H9 (cell line): ENCODE results near the gene SLC2A10. TPM values are rescaled to one million over a fixed set of nuclear protein-coding genes. Genes with fewer than 3 reads are reported as not detected.

Experiments
- DNase-seq: peaks from one replicate; pipeline ENCODE4 v3.0.0-alpha.2; 2017
- H2AFZ ChIP-seq: one replicate; pipeline ENCODE4 v1.6.1; 2013; ENCODE audit warnings: mild to moderate bottlenecking, low read length, control low read depth, moderate library complexity
- H2AK5ac ChIP-seq: 2 replicates; pipeline ENCODE4 v1.6.1; 2013; ENCODE audit warnings: low read length, control low read depth, mixed read lengths; ENCODE audit not compliant: insufficient read length
- H2BK120ac ChIP-seq: one replicate; pipeline ENCODE4 v1.6.1; 2013; ENCODE audit warnings: low read depth, mild to moderate bottlenecking, low read length, control low read depth, inconsistent platforms; ENCODE audit not compliant: poor library complexity, severe bottlenecking
- H2BK12ac ChIP-seq: 2 replicates; pipeline ENCODE4 v1.6.1; 2013; ENCODE audit warnings: low read length, control low read depth, mixed read lengths, low read depth; ENCODE audit not compliant: insufficient read length
- H2BK15ac ChIP-seq: 2 replicates; pipeline ENCODE4 v1.6.1; 2013; ENCODE audit warnings: low read depth, low read length, control low read depth
- H2BK20ac ChIP-seq: one replicate; pipeline ENCODE4 v1.6.1; 2013; ENCODE audit warnings: low read depth, mild to moderate bottlenecking, low read length, control low read depth, inconsistent platforms; ENCODE audit not compliant: poor library complexity, severe bottlenecking
- H2BK5ac ChIP-seq: 2 replicates; pipeline ENCODE4 v1.6.1; 2013; ENCODE audit warnings: low read length, control low read depth, mixed read lengths; ENCODE audit not compliant: insufficient read length
- H3K14ac ChIP-seq: 2 replicates; pipeline ENCODE4 v1.6.1; 2013; ENCODE audit warnings: low read length, control low read depth; ENCODE audit not compliant: insufficient read depth
- H3K18ac ChIP-seq: 2 replicates; pipeline ENCODE4 v1.6.1; 2013; ENCODE audit warnings: low read depth, mild to moderate bottlenecking, mixed read lengths, low read length, control low read depth; ENCODE audit not compliant: insufficient read length
- H3K23ac ChIP-seq: 2 replicates; pipeline ENCODE4 v1.6.1; 2013; ENCODE audit warnings: low read length, control low read depth, mixed read lengths, low read depth; ENCODE audit not compliant: insufficient read length
- H3K23me2 ChIP-seq: 2 replicates; pipeline ENCODE4 v1.6.1; 2013; ENCODE audit warnings: low read depth, mild to moderate bottlenecking, mixed read lengths, low read length, control low read depth; ENCODE audit not compliant: insufficient read length, poor library complexity, severe bottlenecking
- H3K27ac ChIP-seq: 2 replicates; pipeline ENCODE4 v1.5.1; 2013; ENCODE audit warnings: low read length, control low read depth, mixed read lengths, low read depth; ENCODE audit not compliant: insufficient read length
- H3K27me3 ChIP-seq: 2 replicates; pipeline ENCODE4 v1.6.1; 2013; ENCODE audit warnings: low read length, control low read depth, inconsistent platforms; ENCODE audit not compliant: insufficient read depth
- H3K4ac ChIP-seq: 2 replicates; pipeline ENCODE4 v1.6.1; 2013; ENCODE audit warnings: low read depth, mild to moderate bottlenecking, control low read depth, inconsistent platforms, low read length, moderate library complexity
- H3K4me1 ChIP-seq: 2 replicates; pipeline ENCODE4 v1.6.1; 2013; ENCODE audit warnings: low read length, control low read depth, inconsistent platforms; ENCODE audit not compliant: insufficient read depth
- H3K4me2 ChIP-seq: 2 replicates; pipeline ENCODE4 v1.6.1; 2013; ENCODE audit warnings: low read length, control low read depth, mixed read lengths; ENCODE audit not compliant: insufficient read length, insufficient read depth
- H3K56ac ChIP-seq: 2 replicates; pipeline ENCODE4 v1.6.1; 2013; ENCODE audit warnings: low read depth, mild to moderate bottlenecking, mixed read lengths, low read length, control low read depth; ENCODE audit not compliant: insufficient read length
- H3K79me1 ChIP-seq: 2 replicates; pipeline ENCODE4 v1.6.1; 2013; ENCODE audit warnings: low read depth, mild to moderate bottlenecking, moderate library complexity, low read length, control low read depth, inconsistent platforms; ENCODE audit not compliant: insufficient read depth, poor library complexity, severe bottlenecking
- H3K79me2 ChIP-seq: 2 replicates; pipeline ENCODE4 v1.6.1; 2013; ENCODE audit warnings: low read length, control low read depth, inconsistent platforms; ENCODE audit not compliant: insufficient read depth
- H3K9ac ChIP-seq: 2 replicates; pipeline ENCODE4 v1.6.1; 2013; ENCODE audit warnings: low read length, control low read depth, mixed read lengths; ENCODE audit not compliant: insufficient read length; ENCODE audit errors: extremely low read depth
- H3K9me3 ChIP-seq: one replicate; pipeline ENCODE4 v1.6.1; 2013; ENCODE audit warnings: low read depth, low read length, inconsistent platforms; ENCODE audit not compliant: control insufficient read depth
- H3T11ph ChIP-seq: one replicate; pipeline ENCODE4 v1.6.1; 2013; ENCODE audit warnings: mild to moderate bottlenecking, low read length, control low read depth, inconsistent platforms
- H4K20me1 ChIP-seq: one replicate; pipeline ENCODE4 v1.6.1; 2013; ENCODE audit not compliant: control insufficient read depth, insufficient read length, insufficient read depth
- H4K5ac ChIP-seq: 2 replicates; pipeline ENCODE4 v1.6.1; 2013; ENCODE audit warnings: low read depth, mild to moderate bottlenecking, mixed read lengths, low read length, control low read depth; ENCODE audit not compliant: insufficient read length
- H4K8ac ChIP-seq: replicated peaks from 2 replicates; pipeline ENCODE4 v1.6.1; 2013; ENCODE audit warnings: low read length, control low read depth, mixed read lengths, low read depth; ENCODE audit not compliant: insufficient read length
- H4K91ac ChIP-seq: 2 replicates; pipeline ENCODE4 v1.6.1; 2013; ENCODE audit warnings: low read depth, mild to moderate bottlenecking, moderate library complexity, mixed read lengths, low read length, control low read depth; ENCODE audit not compliant: insufficient read length
- H3K27ac Mint-ChIP-seq, 3 experiments: 2 replicates in 2 of 3; 3 replicates in 1 of 3; pipeline ENCODE4 v1.8.0; 2020 to 2021; ENCODE audit warnings: mixed read lengths in 3 of 3, mild to moderate bottlenecking in 1 of 3, moderate library complexity in 1 of 3
- H3K27me3 Mint-ChIP-seq: 2 replicates; pipeline ENCODE4 v1.8.0; 2021; ENCODE audit warnings: low read depth, mild to moderate bottlenecking, moderate library complexity, mixed read lengths
- H3K36me3 Mint-ChIP-seq, 3 experiments: 2 replicates in 2 of 3; 3 replicates in 1 of 3; pipeline ENCODE4 v1.8.0; 2020 to 2021; ENCODE audit warnings: low read depth in 3 of 3, mixed read lengths in 3 of 3; ENCODE audit not compliant: insufficient read depth in 1 of 3
- H3K4me1 Mint-ChIP-seq, 2 experiments: 2 replicates each; pipeline ENCODE4 v1.8.0; 2020; ENCODE audit warnings: mixed read lengths in 2 of 2
- H3K4me3 Mint-ChIP-seq, 2 experiments: 2 replicates in 1 of 2; 3 replicates in 1 of 2; pipeline ENCODE4 v1.8.0; 2020 to 2021; ENCODE audit warnings: mild to moderate bottlenecking in 2 of 2, mixed read lengths in 2 of 2, moderate library complexity in 1 of 2
- H3K9me3 Mint-ChIP-seq, 2 experiments: 2 replicates in 1 of 2; 3 replicates in 1 of 2; pipeline ENCODE4 v1.8.0; 2020; ENCODE audit warnings: mild to moderate bottlenecking in 2 of 2, mixed read lengths in 2 of 2, moderate library complexity in 1 of 2
- whole genome bisulfite sequencing: extraction: QIAGEN DNeasy Blood & Tissue Kit; methylation state at CpG from one replicate; pipeline ENCODE4 v1.1.7; 2013; ENCODE audit warnings: missing lambda C conversion rate, low lambda C conversion rate, mixed read lengths; ENCODE audit not compliant: insufficient read length; ENCODE audit errors: extremely low coverage; 5-methylcytosine and 5-hydroxymethylcytosine counted together
- total RNA-seq: library from RNA; stranded (reverse); gene quantifications from 2 replicates; pipeline ENCODE4 v1.2.1, GENCODE V29; 2021
- TF ChIP-seq, protein P1 (sequence below): fragments of 200-600 bp; sonication (generic); conservative IDR thresholded peaks from 3 replicates; pipeline ENCODE4 v1.8.0; 2021; ENCODE audit warnings: antibody characterized with exemption, mild to moderate bottlenecking

SLC2A10 gene
- total RNA-seq, 1 experiment from 2014 or later: 8.2 TPM

DNA sequence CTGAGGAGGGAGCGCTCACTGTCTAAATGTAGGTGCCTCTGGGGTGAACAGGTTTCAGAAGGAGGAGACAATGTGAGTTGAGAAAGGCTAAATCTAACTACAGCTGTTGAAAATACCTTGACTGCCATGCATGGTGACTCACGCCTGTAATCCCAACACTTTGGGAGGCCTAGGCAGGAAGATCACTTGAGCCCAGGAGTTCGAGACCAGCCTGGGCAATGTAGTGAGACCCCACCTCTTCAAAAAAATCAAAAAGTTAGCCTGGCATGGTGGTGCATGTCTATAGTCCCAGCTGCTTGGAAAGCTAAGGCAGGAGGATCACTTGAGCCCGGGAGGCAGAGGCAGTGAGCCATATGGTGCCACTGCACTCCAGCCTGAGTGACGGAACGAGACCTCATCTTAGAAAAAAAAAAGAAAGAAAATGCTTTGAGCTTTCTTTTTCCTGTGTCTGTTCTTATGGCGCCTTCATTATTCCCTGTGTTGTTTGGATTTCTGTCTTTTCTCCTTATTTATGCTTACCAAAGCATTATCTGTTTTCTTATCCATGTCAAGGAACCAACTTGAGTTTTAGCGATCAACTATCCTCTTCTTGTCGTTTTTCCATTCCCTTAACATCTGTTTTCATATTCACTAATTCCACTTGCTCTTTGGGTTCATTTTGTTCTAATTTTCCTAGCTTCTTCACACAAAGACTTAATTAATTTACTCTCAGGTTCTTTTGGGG lies 8.5 kb downstream of the SLC2A10 start:
- no peak overlapping the region for H2BK15ac ChIP-seq
- H3K23ac ChIP-seq: no peak overlapping the region
- H3K27ac ChIP-seq: no peak overlapping the region
- WGBS: no CpG with 5 or more reads among the region's 9 CpGs
- H3K4me2 ChIP-seq: no peak overlapping the region
- no peaks in the 10 kb centered on the region for H3K9me3 ChIP-seq
- no peak overlapping the region for H3T11ph ChIP-seq
- no peaks in the 10 kb centered on the region for H4K20me1 ChIP-seq
- TF ChIP-seq, protein P1, sequence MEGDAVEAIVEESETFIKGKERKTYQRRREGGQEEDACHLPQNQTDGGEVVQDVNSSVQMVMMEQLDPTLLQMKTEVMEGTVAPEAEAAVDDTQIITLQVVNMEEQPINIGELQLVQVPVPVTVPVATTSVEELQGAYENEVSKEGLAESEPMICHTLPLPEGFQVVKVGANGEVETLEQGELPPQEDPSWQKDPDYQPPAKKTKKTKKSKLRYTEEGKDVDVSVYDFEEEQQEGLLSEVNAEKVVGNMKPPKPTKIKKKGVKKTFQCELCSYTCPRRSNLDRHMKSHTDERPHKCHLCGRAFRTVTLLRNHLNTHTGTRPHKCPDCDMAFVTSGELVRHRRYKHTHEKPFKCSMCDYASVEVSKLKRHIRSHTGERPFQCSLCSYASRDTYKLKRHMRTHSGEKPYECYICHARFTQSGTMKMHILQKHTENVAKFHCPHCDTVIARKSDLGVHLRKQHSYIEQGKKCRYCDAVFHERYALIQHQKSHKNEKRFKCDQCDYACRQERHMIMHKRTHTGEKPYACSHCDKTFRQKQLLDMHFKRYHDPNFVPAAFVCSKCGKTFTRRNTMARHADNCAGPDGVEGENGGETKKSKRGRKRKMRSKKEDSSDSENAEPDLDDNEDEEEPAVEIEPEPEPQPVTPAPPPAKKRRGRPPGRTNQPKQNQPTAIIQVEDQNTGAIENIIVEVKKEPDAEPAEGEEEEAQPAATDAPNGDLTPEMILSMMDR: no peak
- no peak overlapping the region for H3K4ac ChIP-seq
- H3K27me3 ChIP-seq: no peaks in the 10 kb centered on the region
- H3K36me3 Mint-ChIP-seq: peaks cover 13 to 26% (median 15%) of the 10 kb centered on the region in 3 experiments
- no peak overlapping the region for H2BK120ac ChIP-seq
- no peak overlapping the region for H4K5ac ChIP-seq
- no peak overlapping the region for H4K8ac ChIP-seq
- H3K9me3 Mint-ChIP-seq: peaks cover 3 to 7% of the 10 kb centered on the region in 2 experiments; a peak in 3 of 5 replicates
- no peaks in the 10 kb centered on the region for H3K23me2 ChIP-seq
- H4K91ac ChIP-seq: no peak overlapping the region
- no peaks in the 10 kb centered on the region for H3K4me1 ChIP-seq
- H3K18ac ChIP-seq: no peak overlapping the region
- H3K9ac ChIP-seq: no peak overlapping the region
- no peaks in the 10 kb centered on the region for H3K79me2 ChIP-seq
- no peak overlapping the region for H3K14ac ChIP-seq
- no peaks in the 10 kb centered on the region for H3K27me3 Mint-ChIP-seq
- peaks cover 11 to 17% of the 10 kb centered on the region in 2 experiments for H3K4me1 Mint-ChIP-seq
- no peak overlapping the region for H2BK12ac ChIP-seq
- no peak overlapping the region for H2BK5ac ChIP-seq
- no peak overlapping the region for H2AFZ ChIP-seq
- H2BK20ac ChIP-seq: no peak overlapping the region
- DNase-seq: no peak
- no peaks in the 10 kb centered on the region for H3K79me1 ChIP-seq
- H3K56ac ChIP-seq: no peak overlapping the region
- no peak overlapping the region for H3K27ac Mint-ChIP-seq
- H2AK5ac ChIP-seq: no peak overlapping the region
- no peak overlapping the region for H3K4me3 Mint-ChIP-seq
